Activated naive CD4-positive, alpha-beta T cell treated with Interleukin-2 at 50 U/mL for 16 hours (primary cell): ENCODE measurements around the gene RAB33B.
"Not testable (repeated sequence)": the region's sequence is repeated elsewhere in the genome, so short reads cannot be mapped to it uniquely, and the experiment has no call there.

ENCODE experiments used
- DNase-seq: peaks from one replicate; pipeline ENCODE4 v3.0.0-alpha.2; 2020

Gene RAB33B

GRCh38 chr4:139454111-139455045, at the start of gene RAB33B:
Gene RAB33B (plus strand): TSS chr4:139454121. CDS start chr4:139454196, 75 bp downstream.
- DNase-seq: no peak

GRCh38 chr4:139410312-139410711, 43.6 kb upstream of the RAB33B start:
- no peak for DNase-seq

- DNase-seq: not testable (repeated sequence)
These were observed 39.2 kb upstream of the RAB33B start for GRCh38 chr4:139414671-139415210.

GRCh38 chr4:139416073-139416673, 37.7 kb upstream of the RAB33B start:
- no peak for DNase-seq

- DNase-seq: no peak
These were observed 34.5 kb upstream of the RAB33B start for GRCh38 chr4:139419388-139419914.

- no peak for DNase-seq
These were observed 33.3 kb upstream of the RAB33B start for GRCh38 chr4:139420652-139421051.

- no peak for DNase-seq
These were observed 17.8 kb upstream of the RAB33B start for GRCh38 chr4:139436122-139436521.

GRCh38 chr4:139438141-139438540, 15.8 kb upstream of the RAB33B start:
- DNase-seq: no peak

GRCh38 chr4:139441029-139441428, 12.9 kb upstream of the RAB33B start:
- DNase-seq: no peak

- no peak for DNase-seq
These were observed 10.3 kb upstream of the RAB33B start for GRCh38 chr4:139443661-139444060.

GRCh38 chr4:139444881-139445280, 9.0 kb upstream of the RAB33B start:
- not testable (repeated sequence) for DNase-seq

- DNase-seq: not testable (repeated sequence)
These were observed 6.8 kb upstream of the RAB33B start for GRCh38 chr4:139447078-139447477.

- DNase-seq: no peak
These were observed 3.3 kb upstream of the RAB33B start for GRCh38 chr4:139450586-139450985.

- DNase-seq: no peak
These were observed 1.9 kb upstream of the RAB33B start for GRCh38 chr4:139451997-139452396.

GRCh38 chr4:139453041-139453370, 915 bp upstream of the RAB33B start:
- DNase-seq: no peak

GRCh38 chr4:139453371-139454110, 380 bp upstream of the RAB33B start:
- peak; percentile 96 for DNase-seq

- no peak for DNase-seq
These were observed 1.2 kb downstream of the RAB33B start for GRCh38 chr4:139455126-139455538.

GRCh38 chr4:139457318-139457717, 3.4 kb downstream of the RAB33B start:
- no peak for DNase-seq

- no peak for DNase-seq
These were observed 4.6 kb downstream of the RAB33B start for GRCh38 chr4:139458543-139458942.

- DNase-seq: no peak
These were observed 5.1 kb downstream of the RAB33B start for GRCh38 chr4:139458999-139459398.

- no peak for DNase-seq
These were observed 6.6 kb downstream of the RAB33B start for GRCh38 chr4:139460565-139460964.

GRCh38 chr4:139461022-139461628, 7.2 kb downstream of the RAB33B start:
- DNase-seq: no peak

- DNase-seq: not testable (repeated sequence)
These were observed 10.6 kb downstream of the RAB33B start for GRCh38 chr4:139464512-139464911.
